ENCODE results near the gene EHD1. TPM values are rescaled to one million over a fixed set of nuclear protein-coding genes. Genes with fewer than 3 reads are reported as not detected.
A peak's percentile ranks its signal among the peaks of the same experiment; 100 is the strongest.

The EHD1 gene
- total and polyA plus RNA-seq, 9 of the 15 experiments (the other 6 are each of a cell fraction or from before 2014, with no cell fraction given): 0.46 to 65.0 (median 16.4) TPM

GRCh38 chr11:64832467-64833197 is 45.8 kb downstream of the EHD1 start:
- intact Hi-C loops (cut with micrococcal nuclease): no loop called here
- Histone ChIP-seq H3K9ac (ENCODE audit: insufficient read depth in 1 of 2, low read depth in 2 of 2, low read length in 2 of 2) (peak overlapping the region in 1 of 2 experiments; percentile 45; a peak in 1 of 4 replicates), H4K20me1 (replicated peaks; ENCODE audit: control insufficient read depth, insufficient read depth, low read length) (no peaks in the 10 kb centered on the region), H3K4me3 (no peak overlapping the region), H3K4me2 (ENCODE audit: insufficient read depth, low read length) (no peak overlapping the region), H3K27ac (ENCODE audit: extremely low read depth, low read depth, low read length) (no peak overlapping the region), H3K4me1 (replicated peaks in 1 of 2; ENCODE audit: control insufficient read depth in 2 of 2, insufficient read depth in 2 of 2, low read length in 2 of 2) (peaks cover 9 to 45% of the 10 kb centered on the region in 2 experiments; a peak in 4 of 5 replicates), H3K79me2 (ENCODE audit: control insufficient read depth, insufficient read depth, low read length) (no peaks in the 10 kb centered on the region), H3K27me3 (ENCODE audit: control insufficient read depth in 2 of 2, insufficient read depth in 2 of 2, low read length in 2 of 2) (no peaks in the 10 kb centered on the region), H2AFZ (ENCODE audit: low read depth, low read length) (no peak overlapping the region), H3K36me3 (ENCODE audit: control insufficient read depth, insufficient read depth, low read length) (peaks cover 56% of the 10 kb centered on the region), H3K9me3 (replicated peaks; ENCODE audit: control insufficient read depth, insufficient read depth, low read depth, low read length) (no peaks in the 10 kb centered on the region), H3K9me1 (ENCODE audit: control insufficient read depth, insufficient read depth, low read length) (no peaks in the 10 kb centered on the region)
- BruUV-seq (replicated peaks): no TSS peak
- FAIRE-seq (no peak), ATAC-seq (no peak), DNase-seq (ENCODE audit: extremely low read depth in 1 of 4, low spot score in 3 of 4) (no peak)
- in situ Hi-C loops (cut with MboI): no loop called here
- CTCF ChIA-PET (ENCODE audit: low intra/inter-chr PET ratio): no interaction called here
- POLR2A ChIA-PET: interaction anchor here (0.8 kb wide), 1 partner anchor 45 kb away, joined by 3 read pairs; no protein-coding TSS in a partner anchor
- WGBS (ENCODE audit: insufficient coverage, low coverage, missing lambda C conversion rate): 89% methylated on average over 12 of the region's 21 CpGs
- TF ChIP-seq CSDE1 (IDR thresholded peaks at IDR 0.05) (no peak), ZNF431 (CRISPR knock-in tag; IDR thresholded peaks at IDR 0.05) (no peak), MYC (IDR thresholded peaks at IDR 0.05; ENCODE audit: low read depth, low read length) (no peak), MYC (CRISPR knock-in tag; IDR thresholded peaks at IDR 0.05; ENCODE audit: borderline replicate concordance, low read depth) (no peak)

DNA sequence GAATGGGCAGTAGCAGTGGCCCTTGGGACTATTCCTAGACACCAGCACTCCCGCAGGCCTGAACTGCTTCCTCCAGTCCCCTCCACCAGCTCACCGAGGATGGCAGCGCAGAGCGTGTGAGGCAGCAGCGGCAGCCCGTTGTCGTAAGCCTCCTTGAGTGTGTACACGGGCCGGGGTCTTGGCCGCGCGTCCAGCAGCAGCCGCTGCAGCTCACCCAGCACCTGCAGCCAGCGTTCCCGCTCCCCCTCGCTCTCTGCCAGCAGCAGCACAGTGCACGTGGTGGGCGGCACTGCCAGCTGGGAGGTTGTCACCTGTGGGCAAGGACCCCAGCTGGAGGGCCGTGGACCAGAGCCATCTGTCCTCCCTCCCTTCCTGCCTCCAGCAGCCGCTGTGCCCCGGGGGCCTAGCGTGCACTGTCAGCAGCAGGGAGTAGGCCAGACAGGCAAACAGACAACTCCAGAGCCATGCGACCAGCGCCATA is 47.0 kb downstream of the EHD1 start:
- Histone ChIP-seq H3K9ac (ENCODE audit: insufficient read depth in 1 of 2, low read depth in 2 of 2, low read length in 2 of 2) (peak overlapping the region in 1 of 2 experiments; percentile 64; a peak in 2 of 4 replicates), H3K9me1 (ENCODE audit: control insufficient read depth, insufficient read depth, low read length) (no peaks in the 10 kb centered on the region), H3K27ac (ENCODE audit: extremely low read depth, low read depth, low read length) (no peak overlapping the region), H3K4me2 (ENCODE audit: insufficient read depth, low read length) (no peak overlapping the region), H3K9me3 (replicated peaks; ENCODE audit: control insufficient read depth, insufficient read depth, low read depth, low read length) (no peaks in the 10 kb centered on the region), H3K27me3 (ENCODE audit: control insufficient read depth in 2 of 2, insufficient read depth in 2 of 2, low read length in 2 of 2) (no peaks in the 10 kb centered on the region), H3K4me1 (replicated peaks in 1 of 2; ENCODE audit: control insufficient read depth in 2 of 2, insufficient read depth in 2 of 2, low read length in 2 of 2) (peaks cover 10 to 56% of the 10 kb centered on the region in 2 experiments; a peak in 4 of 5 replicates), H2AFZ (ENCODE audit: low read depth, low read length) (no peak overlapping the region), H3K36me3 (ENCODE audit: control insufficient read depth, insufficient read depth, low read length) (peaks cover 61% of the 10 kb centered on the region), H3K4me3 (no peak overlapping the region), H3K79me2 (ENCODE audit: control insufficient read depth, insufficient read depth, low read length) (no peaks in the 10 kb centered on the region), H4K20me1 (replicated peaks; ENCODE audit: control insufficient read depth, insufficient read depth, low read length) (no peaks in the 10 kb centered on the region)
- FAIRE-seq (no peak), ATAC-seq (no peak), DNase-seq (ENCODE audit: extremely low read depth in 1 of 4, low spot score in 3 of 4) (no peak)
- ChIA-PET POLR2A (interaction anchor here (1.1 to 1.4 kb wide), 2 partner anchors 14 to 592 kb away, joined by 3 to 4 read pairs; no protein-coding TSS in a partner anchor), CTCF (ENCODE audit: low intra/inter-chr PET ratio) (no interaction called here)
- WGBS (ENCODE audit: insufficient coverage, low coverage, missing lambda C conversion rate): 88% methylated on average over 15 of the region's 24 CpGs
- in situ Hi-C loops (cut with MboI) (no loop called here), intact Hi-C loops (cut with micrococcal nuclease) (no loop called here)
- no TSS peak for BruUV-seq (replicated peaks)
- TF ChIP-seq NBN (IDR thresholded peaks at IDR 0.05; ENCODE audit: low read depth) (no peak), ILF3 (IDR thresholded peaks at IDR 0.05; ENCODE audit: borderline replicate concordance) (no peak), ZNF644 (tag; IDR thresholded peaks at IDR 0.05; ENCODE audit: low read depth) (no peak), RBFOX2 (IDR thresholded peaks at IDR 0.05; ENCODE audit: low read depth, low read length) (no peak), ASH1L (IDR thresholded peaks at IDR 0.05; ENCODE audit: borderline replicate concordance, low read depth, partially characterized antibody) (no peak)
- TF ChIP-seq, protein P1, sequence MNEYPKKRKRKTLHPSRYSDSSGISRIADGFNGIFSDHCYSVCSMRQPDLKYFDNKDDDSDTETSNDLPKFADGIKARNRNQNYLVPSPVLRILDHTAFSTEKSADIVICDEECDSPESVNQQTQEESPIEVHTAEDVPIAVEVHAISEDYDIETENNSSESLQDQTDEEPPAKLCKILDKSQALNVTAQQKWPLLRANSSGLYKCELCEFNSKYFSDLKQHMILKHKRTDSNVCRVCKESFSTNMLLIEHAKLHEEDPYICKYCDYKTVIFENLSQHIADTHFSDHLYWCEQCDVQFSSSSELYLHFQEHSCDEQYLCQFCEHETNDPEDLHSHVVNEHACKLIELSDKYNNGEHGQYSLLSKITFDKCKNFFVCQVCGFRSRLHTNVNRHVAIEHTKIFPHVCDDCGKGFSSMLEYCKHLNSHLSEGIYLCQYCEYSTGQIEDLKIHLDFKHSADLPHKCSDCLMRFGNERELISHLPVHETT (CRISPR knock-in tag; conservative IDR thresholded peaks at IDR 0.05 in 1 of 2, IDR thresholded peaks at IDR 0.05 in 1 of 2): no peak
- TF ChIP-seq, protein P2, sequence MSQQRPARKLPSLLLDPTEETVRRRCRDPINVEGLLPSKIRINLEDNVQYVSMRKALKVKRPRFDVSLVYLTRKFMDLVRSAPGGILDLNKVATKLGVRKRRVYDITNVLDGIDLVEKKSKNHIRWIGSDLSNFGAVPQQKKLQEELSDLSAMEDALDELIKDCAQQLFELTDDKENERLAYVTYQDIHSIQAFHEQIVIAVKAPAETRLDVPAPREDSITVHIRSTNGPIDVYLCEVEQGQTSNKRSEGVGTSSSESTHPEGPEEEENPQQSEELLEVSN (IDR thresholded peaks at IDR 0.05; ENCODE audit: borderline replicate concordance in 1 of 2, extremely low read depth in 1 of 2, insufficient read depth in 1 of 2, insufficient read length in 1 of 2, low read depth in 1 of 2, low read length in 1 of 2, poor library complexity in 1 of 2, severe bottlenecking in 1 of 2): no peak

Measured in K562 (cell line).